Tibial nerve (tissue), 4 donors: ENCODE results near the gene FDXR. TPM values are rescaled to one million over a fixed set of nuclear protein-coding genes. Genes with fewer than 3 reads are reported as not detected.

Source experiments
- DNase-seq, 2 donors: peaks; one replicate each; pipeline ENCODE4 v3.0.0-alpha.2; 2019; ENCODE audit warnings: low spot score in 2 of 2
- H3K27ac ChIP-seq, 4 donors: fragments of 200-600 bp; sonication (generic) in 3 of 4; one replicate each; pipeline ENCODE4 v1.5.1; 2017 to 2019; ENCODE audit warnings: mild to moderate bottlenecking in 1 of 4
- H3K27me3 ChIP-seq, 2 donors: fragments of 200-600 bp; sonication (generic) in 1 of 2; one replicate each; pipeline versions ENCODE4 v1.5.1 to v1.6.0; 2017 to 2019
- H3K36me3 ChIP-seq, 3 donors: fragments of 200-600 bp; sonication (generic); one replicate each; pipeline ENCODE4 v1.5.1; 2018 to 2019
- H3K4me1 ChIP-seq, 4 donors: fragments of 200-600 bp; sonication (generic) in 3 of 4; one replicate each; pipeline ENCODE4 v1.5.1; 2017 to 2019
- H3K4me3 ChIP-seq, 4 donors: fragments of 200-600 bp; sonication (generic) in 3 of 4; one replicate each; pipeline ENCODE4 v1.5.1; 2017 to 2019; ENCODE audit warnings: mild to moderate bottlenecking in 1 of 4, moderate library complexity in 1 of 4
- H3K9me3 ChIP-seq, 4 donors: fragments of 200-600 bp; sonication (generic) in 3 of 4; one replicate each; pipeline ENCODE4 v1.5.1; 2017 to 2019
- CTCF ChIP-seq, 5 experiments: fragments of 200-600 bp in 3 of 5; fragments of 450-650 bp in 2 of 5; sonication (generic) in 3 of 5; IDR thresholded peaks; one replicate each; pipeline ENCODE4 v1.5.1; 2016 to 2019; ENCODE audit warnings: antibody characterized with exemption in 5 of 5, mild to moderate bottlenecking in 3 of 5, moderate library complexity in 2 of 5
- EP300 ChIP-seq, 2 donors: sonication (generic); formaldehyde crosslinking; IDR thresholded peaks; one replicate each; pipeline ENCODE4 v1.6.1; 2017; ENCODE audit warnings: antibody characterized with exemption in 2 of 2, mild to moderate bottlenecking in 1 of 2
- POLR2A ChIP-seq, 2 donors: fragments of 450-650 bp; IDR thresholded peaks; one replicate each; pipeline ENCODE4 v1.6.1; 2017; ENCODE audit warnings: antibody characterized with exemption in 2 of 2, mild to moderate bottlenecking in 2 of 2, moderate library complexity in 2 of 2
- WGBS, 2 donors: methylation state at CpG; one replicate each; pipeline ENCODE4 v1.1.5; 2018; 5-methylcytosine and 5-hydroxymethylcytosine counted together
- total RNA-seq, 4 donors: library from RNA; depleted of rRNA; stranded (reverse); fragments of >200 nt; gene quantifications; one replicate each; pipeline ENCODE4 v1.1.0, GENCODE V29; 2016

Gene FDXR
- total RNA-seq, 4 donors from 2014 or later: 3.9 to 12.1 (median 8.8) TPM

GRCh38 chr17:74860229-74860871, 12.4 kb downstream of the FDXR start:
- H3K4me3 ChIP-seq: peak overlapping the region in 3 of 4 donors; percentile 4 to 38 (median 29)
- WGBS, 2 donors: 4% methylated on average over 20 to 35 of the region's 44 CpGs
- H3K36me3 ChIP-seq: peaks cover 0 to 5% (median 0%) of the 10 kb centered on the region in 3 donors
- no peak for TF ChIP-seq CTCF (IDR thresholded peaks at IDR 0.05)
- no peak for TF ChIP-seq POLR2A (IDR thresholded peaks at IDR 0.05)
- TF ChIP-seq EP300 (IDR thresholded peaks at IDR 0.05): no peak
- DNase-seq: no peak
- peaks cover 2 to 57% of the 10 kb centered on the region in 2 donors for H3K27me3 ChIP-seq
- H3K9me3 ChIP-seq: no peaks in the 10 kb centered on the region
- peaks cover 0 to 41% (median 21%) of the 10 kb centered on the region in 4 donors for H3K4me1 ChIP-seq
- H3K27ac ChIP-seq: no peak overlapping the region

- peaks cover 2 to 64% of the 10 kb centered on the region in 2 donors for H3K27me3 ChIP-seq
- H3K4me1 ChIP-seq: peaks cover 0 to 39% (median 21%) of the 10 kb centered on the region in 4 donors
- H3K27ac ChIP-seq: no peak within 1 kb of the TSS
- TF ChIP-seq EP300 (IDR thresholded peaks at IDR 0.05) (no peak), POLR2A (IDR thresholded peaks at IDR 0.05) (no peak), CTCF (IDR thresholded peaks at IDR 0.05) (peak; percentile 17 to 70 (median 37))
- H3K4me3 ChIP-seq: peak within 1 kb of the TSS in 3 of 4 donors; percentile 4 to 38 (median 29)
- no peaks in the 10 kb centered on the region for H3K9me3 ChIP-seq
- H3K36me3 ChIP-seq: peaks cover 0 to 5% (median 0%) of the 10 kb centered on the region in 3 donors
- 3 to 11% methylated on average over 18 to 27 of the region's 72 CpGs for WGBS, 2 donors
- DNase-seq: no peak
Measured at GRCh38 chr17:74859459-74860228, 13.2 kb downstream of the FDXR start, which contains the start of gene GRIN2C. TSS of gene GRIN2C (minus strand) at chr17:74859885. CDS start at chr17:74855092, 4,793 bp downstream.

- no peak overlapping the region for H3K4me3 ChIP-seq
- WGBS, 2 donors: 48 to 49% methylated on average over 12 of the region's 12 CpGs
- no peaks in the 10 kb centered on the region for H3K9me3 ChIP-seq
- peaks cover 0 to 36% (median 21%) of the 10 kb centered on the region in 4 donors for H3K4me1 ChIP-seq
- H3K36me3 ChIP-seq: peaks cover 0 to 2% (median 0%) of the 10 kb centered on the region in 3 donors
- TF ChIP-seq EP300 (IDR thresholded peaks at IDR 0.05): no peak
- no peak for TF ChIP-seq POLR2A (IDR thresholded peaks at IDR 0.05)
- TF ChIP-seq CTCF (IDR thresholded peaks at IDR 0.05): no peak
- H3K27ac ChIP-seq: no peak overlapping the region
- peaks cover 2 to 72% of the 10 kb centered on the region in 2 donors for H3K27me3 ChIP-seq
- no peak for DNase-seq
Measured at GRCh38 chr17:74858672-74859458, 13.9 kb downstream of the FDXR start.

- DNase-seq: no peak
- Histone ChIP-seq H3K27ac (no peak overlapping the region), H3K9me3 (peaks cover 0 to 1% (median 0%) of the 10 kb centered on the region in 4 donors), H3K27me3 (peaks cover 2 to 89% of the 10 kb centered on the region in 2 donors), H3K4me1 (peaks cover 0 to 40% (median 26%) of the 10 kb centered on the region in 4 donors), H3K36me3 (no peaks in the 10 kb centered on the region), H3K4me3 (no peak overlapping the region)
- 70 to 86% methylated on average over 4 of the region's 4 CpGs for WGBS, 2 donors
- TF ChIP-seq EP300 (IDR thresholded peaks at IDR 0.05) (no peak), CTCF (IDR thresholded peaks at IDR 0.05) (no peak), POLR2A (IDR thresholded peaks at IDR 0.05) (no peak)
Measured at GRCh38 chr17:74857191-74857590, 15.6 kb downstream of the FDXR start.
